Gastrocnemius medialis (tissue), 4 donors: ENCODE measurements around the gene PKMYT1.
"Not testable (repeated sequence)": the region's sequence is repeated elsewhere in the genome, so short reads cannot be mapped to it uniquely, and the experiment has no call there.

Experiments
- POLR2A ChIP-seq, 2 donors: fragments of 450-650 bp; IDR thresholded peaks; one replicate each; pipeline ENCODE4 v1.6.1; 2017; ENCODE audit warnings: antibody characterized with exemption in 2 of 2, mild to moderate bottlenecking in 2 of 2, moderate library complexity in 2 of 2
- TF ChIP-seq, protein P1 (sequence below), 5 experiments: fragments of 450-650 bp in 3 of 5; fragments of 200-600 bp in 2 of 5; sonication (generic) in 2 of 5; IDR thresholded peaks in 4 of 5; conservative IDR thresholded peaks in 1 of 5; 1 replicate in 4 of 5; 2 replicates in 1 of 5; pipeline ENCODE4 v1.5.1; 2016 to 2019; ENCODE audit warnings: antibody characterized with exemption in 5 of 5, mild to moderate bottlenecking in 3 of 5, moderate library complexity in 3 of 5

DNA sequence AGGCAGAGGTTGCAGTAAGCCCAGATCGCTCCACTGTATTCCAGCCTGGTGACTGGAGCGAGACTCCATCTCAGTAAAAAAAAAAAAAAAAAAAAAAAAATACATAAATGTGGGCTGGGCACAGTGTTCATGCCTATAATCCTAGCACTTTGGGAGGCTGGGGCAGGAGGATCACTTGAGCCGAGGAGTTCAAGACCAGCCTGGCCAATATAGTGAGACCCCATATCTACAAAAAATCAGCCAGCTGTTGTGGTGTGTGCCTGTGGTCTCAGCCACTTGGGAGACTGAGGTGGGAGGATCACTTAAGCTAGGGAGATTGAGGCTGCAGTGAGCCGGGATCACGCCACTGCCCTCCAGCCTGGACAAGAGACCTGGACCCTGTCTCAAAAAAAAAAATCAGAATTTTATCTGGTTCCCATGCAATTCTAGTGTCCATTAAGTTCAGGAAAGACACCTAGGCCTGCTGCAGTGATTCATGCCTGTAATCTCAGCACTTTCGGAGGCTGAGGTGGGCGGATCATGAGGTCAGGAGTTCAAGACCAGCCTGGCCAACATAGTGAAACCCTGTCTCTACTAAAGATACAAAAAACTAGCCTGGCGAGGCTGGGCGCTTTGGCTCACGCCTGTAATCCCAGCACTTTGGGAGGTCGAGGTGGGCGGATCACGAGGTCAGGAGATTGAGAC is 48.9 kb downstream of the PKMYT1 start:
- TF ChIP-seq, protein P1, sequence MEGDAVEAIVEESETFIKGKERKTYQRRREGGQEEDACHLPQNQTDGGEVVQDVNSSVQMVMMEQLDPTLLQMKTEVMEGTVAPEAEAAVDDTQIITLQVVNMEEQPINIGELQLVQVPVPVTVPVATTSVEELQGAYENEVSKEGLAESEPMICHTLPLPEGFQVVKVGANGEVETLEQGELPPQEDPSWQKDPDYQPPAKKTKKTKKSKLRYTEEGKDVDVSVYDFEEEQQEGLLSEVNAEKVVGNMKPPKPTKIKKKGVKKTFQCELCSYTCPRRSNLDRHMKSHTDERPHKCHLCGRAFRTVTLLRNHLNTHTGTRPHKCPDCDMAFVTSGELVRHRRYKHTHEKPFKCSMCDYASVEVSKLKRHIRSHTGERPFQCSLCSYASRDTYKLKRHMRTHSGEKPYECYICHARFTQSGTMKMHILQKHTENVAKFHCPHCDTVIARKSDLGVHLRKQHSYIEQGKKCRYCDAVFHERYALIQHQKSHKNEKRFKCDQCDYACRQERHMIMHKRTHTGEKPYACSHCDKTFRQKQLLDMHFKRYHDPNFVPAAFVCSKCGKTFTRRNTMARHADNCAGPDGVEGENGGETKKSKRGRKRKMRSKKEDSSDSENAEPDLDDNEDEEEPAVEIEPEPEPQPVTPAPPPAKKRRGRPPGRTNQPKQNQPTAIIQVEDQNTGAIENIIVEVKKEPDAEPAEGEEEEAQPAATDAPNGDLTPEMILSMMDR (IDR thresholded peaks at IDR 0.05 in 4 of 5, conservative IDR thresholded peaks at IDR 0.05 in 1 of 5), result not testable (repeated sequence)
- not testable (repeated sequence) for TF ChIP-seq POLR2A (IDR thresholded peaks at IDR 0.05)
